ENCODE data around the gene RABGGTA.

GRCh38 chr14:24282736-24283135 is 11.3 kb upstream of the RABGGTA start:
- TF ChIP-seq CTCF (conservative IDR thresholded peaks at IDR 0.05; ENCODE audit: low read length) (no peak), EZH2phosphoT487 (IDR thresholded peaks at IDR 0.05; ENCODE audit: borderline replicate concordance, low read depth, low read length) (no peak)

Data from OCI-LY7 (cell line).